ENCODE results near the gene SLC19A1. TPM values are rescaled to one million over a fixed set of nuclear protein-coding genes. Genes with fewer than 3 reads are reported as not detected.

Gene SLC19A1
- total RNA-seq, 4 donors from 2014 or later: 3.3 to 27.9 (median 11.4) TPM

GRCh38 chr21:45558044-45558721, 15.9 kb upstream of the SLC19A1 start:
- peaks cover 0 to 22% (median 3%) of the 10 kb centered on the region in 4 donors for H3K4me1 ChIP-seq
- H3K36me3 ChIP-seq: no peaks in the 10 kb centered on the region
- H3K27me3 ChIP-seq: no peaks in the 10 kb centered on the region
- no peak overlapping the region for H3K4me3 ChIP-seq
- no peak for TF ChIP-seq CTCF (IDR thresholded peaks at IDR 0.05)
- TF ChIP-seq EP300 (IDR thresholded peaks at IDR 0.05): no peak
- TF ChIP-seq POLR2A (IDR thresholded peaks at IDR 0.05): no peak
- peak in 1 of 2 donors; percentile 7 for DNase-seq (ENCODE audit: low spot score in 2 of 2)
- 85 to 91% methylated on average over 20 to 23 of the region's 26 CpGs for WGBS, 2 donors
- H3K27ac ChIP-seq: no peak overlapping the region
- peaks cover 0 to under 1% (median 0%) of the 10 kb centered on the region in 4 donors for H3K9me3 ChIP-seq

- DNase-seq (ENCODE audit: low spot score in 2 of 2): no peak
- TF ChIP-seq CTCF (IDR thresholded peaks at IDR 0.05) (no peak), EP300 (IDR thresholded peaks at IDR 0.05) (no peak), POLR2A (IDR thresholded peaks at IDR 0.05) (no peak)
- H3K27ac ChIP-seq: no peak overlapping the region
- no peaks in the 10 kb centered on the region for H3K9me3 ChIP-seq
- no peak overlapping the region for H3K4me3 ChIP-seq
- 90 to 92% methylated on average over 13 of the region's 14 CpGs for WGBS, 2 donors
- no peaks in the 10 kb centered on the region for H3K27me3 ChIP-seq
- no peaks in the 10 kb centered on the region for H3K36me3 ChIP-seq
- peaks cover 0 to 20% (median 3%) of the 10 kb centered on the region in 4 donors for H3K4me1 ChIP-seq
Observed at GRCh38 chr21:45557616-45558043, 15.4 kb upstream of the SLC19A1 start.

DNA sequence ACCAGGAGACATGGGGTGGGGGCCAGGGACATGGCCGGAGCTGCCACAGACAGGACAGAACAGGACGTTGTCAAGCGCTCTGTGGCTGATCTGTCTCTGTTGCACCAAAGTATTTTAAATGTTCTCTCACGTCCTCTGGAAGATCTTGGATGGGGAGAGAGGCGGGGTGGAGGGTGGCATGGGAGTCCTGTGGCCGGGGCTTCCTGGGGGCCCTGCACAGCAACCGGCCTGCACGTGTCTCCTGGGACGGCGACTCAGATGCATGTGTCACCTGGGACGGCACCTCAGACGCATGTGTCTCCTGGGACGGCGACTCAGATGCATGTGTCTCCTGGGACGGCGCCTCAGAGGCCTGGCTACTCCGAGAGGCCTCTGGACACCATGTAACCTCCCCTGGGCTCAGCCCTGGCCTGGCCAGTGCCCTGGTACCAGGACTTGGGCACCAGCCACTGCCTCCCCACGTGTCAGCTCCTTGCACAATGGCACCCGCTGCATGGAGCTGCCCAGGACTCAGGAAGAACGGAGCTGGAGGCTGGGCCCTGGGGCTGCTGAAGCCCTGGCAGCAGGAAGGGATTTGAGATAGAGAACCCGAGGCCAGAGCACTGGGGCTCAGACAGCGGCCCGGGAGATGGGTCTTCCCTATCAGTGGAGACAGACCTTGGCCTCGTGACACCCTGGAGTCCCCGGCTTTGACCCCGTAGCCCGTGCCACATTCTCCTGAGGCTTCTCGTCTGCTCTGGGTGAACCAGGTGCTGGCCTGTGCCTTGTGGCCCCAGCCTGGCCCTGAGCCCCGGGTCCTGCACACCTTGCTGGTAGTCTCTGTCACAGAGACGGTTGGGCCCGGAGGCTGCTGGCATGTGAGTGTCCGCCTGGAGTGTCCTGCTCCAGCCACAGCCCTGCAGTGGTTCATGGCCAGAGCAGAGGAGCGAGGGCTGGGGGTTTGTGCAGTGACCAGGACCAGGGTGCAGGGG, 14.7 kb upstream of the SLC19A1 start:
- Histone ChIP-seq H3K9me3 (no peaks in the 10 kb centered on the region), H3K4me1 (peaks cover 0 to 17% (median 3%) of the 10 kb centered on the region in 4 donors), H3K36me3 (no peaks in the 10 kb centered on the region), H3K4me3 (no peak overlapping the region), H3K27ac (peak overlapping the region in 1 of 4 donors; percentile 90), H3K27me3 (no peaks in the 10 kb centered on the region)
- DNase-seq (ENCODE audit: low spot score in 2 of 2): no peak
- 80 to 84% methylated on average over 23 to 26 of the region's 33 CpGs for WGBS, 2 donors
- TF ChIP-seq POLR2A (IDR thresholded peaks at IDR 0.05) (no peak), CTCF (IDR thresholded peaks at IDR 0.05) (no peak)

DNA sequence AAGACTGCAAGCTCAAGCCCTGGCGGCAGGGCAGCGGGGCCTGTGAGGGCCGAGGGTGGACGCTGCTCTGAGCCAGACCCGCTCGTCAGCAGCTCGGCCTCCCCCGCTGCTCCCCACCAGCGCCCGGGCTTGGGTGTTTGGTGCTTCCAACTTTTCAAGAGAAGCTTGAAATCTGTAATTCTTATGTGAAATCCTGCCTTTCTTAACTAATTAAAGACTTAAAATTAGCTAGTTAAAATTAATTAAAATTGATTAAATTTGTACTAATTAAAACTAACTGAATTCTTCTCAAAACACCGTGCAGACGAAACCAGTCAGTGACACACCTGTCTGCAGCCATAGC, 14.0 kb upstream of the SLC19A1 start:
- peak overlapping the region in 3 of 4 donors; percentile 52 to 58 (median 54) for H3K4me3 ChIP-seq

More for the DNA sequence above, 14.0 kb upstream of the SLC19A1 start:
- TF ChIP-seq POLR2A (IDR thresholded peaks at IDR 0.05) (no peak), CTCF (IDR thresholded peaks at IDR 0.05) (peak in 1 of 5 experiments; percentile 45)
- no peaks in the 10 kb centered on the region for H3K27me3 ChIP-seq
- H3K9me3 ChIP-seq: no peaks in the 10 kb centered on the region
- no peak for DNase-seq (ENCODE audit: low spot score in 2 of 2)
- peak overlapping the region in 3 of 4 donors; percentile 79 to 97 (median 90) for H3K27ac ChIP-seq
- WGBS, 2 donors: 27 to 28% methylated on average over 12 of the region's 12 CpGs
- H3K36me3 ChIP-seq: no peaks in the 10 kb centered on the region
- peaks cover 0 to 20% (median 6%) of the 10 kb centered on the region in 4 donors for H3K4me1 ChIP-seq

Data from tibial nerve (tissue), 4 donors.